DOHH2 (cell line): ENCODE data around the gene DUOX1.

Experiments used
- EZH2phosphoT487 ChIP-seq: fragments of 200-600 bp; sonication (generic); IDR thresholded peaks from 2 replicates; pipeline ENCODE4 v1.6.1; 2017; ENCODE audit warnings: borderline replicate concordance, mild to moderate bottlenecking, antibody characterized with exemption, low read length, moderate library complexity, mixed read lengths
- TF ChIP-seq, protein P1 (sequence below): fragments of 200-600 bp; sonication (generic); IDR thresholded peaks from one replicate; pipeline ENCODE4 v1.5.1; 2014; ENCODE audit warnings: antibody characterized with exemption, mild to moderate bottlenecking, low read depth, low read length; ENCODE audit not compliant: poor library complexity, severe bottlenecking

DNA sequence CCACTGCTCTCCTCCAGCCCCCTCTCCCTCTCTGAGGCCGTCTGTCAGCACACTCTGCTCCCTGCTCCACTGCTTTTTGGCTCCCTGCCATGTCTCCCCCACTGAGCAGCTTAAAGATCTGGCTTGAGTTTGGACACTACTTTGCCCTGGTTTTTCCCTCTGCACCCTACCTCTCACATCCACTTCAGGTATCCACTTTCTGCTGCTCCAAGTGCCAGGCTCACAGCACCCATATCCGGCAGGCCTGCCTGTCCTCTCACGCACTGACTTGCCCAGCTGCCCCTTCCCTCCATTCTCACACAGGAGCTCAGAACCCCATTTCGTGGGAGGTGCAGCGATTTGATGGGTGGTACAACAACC, 3.7 kb downstream of the DUOX1 start:
- TF ChIP-seq, protein P1, sequence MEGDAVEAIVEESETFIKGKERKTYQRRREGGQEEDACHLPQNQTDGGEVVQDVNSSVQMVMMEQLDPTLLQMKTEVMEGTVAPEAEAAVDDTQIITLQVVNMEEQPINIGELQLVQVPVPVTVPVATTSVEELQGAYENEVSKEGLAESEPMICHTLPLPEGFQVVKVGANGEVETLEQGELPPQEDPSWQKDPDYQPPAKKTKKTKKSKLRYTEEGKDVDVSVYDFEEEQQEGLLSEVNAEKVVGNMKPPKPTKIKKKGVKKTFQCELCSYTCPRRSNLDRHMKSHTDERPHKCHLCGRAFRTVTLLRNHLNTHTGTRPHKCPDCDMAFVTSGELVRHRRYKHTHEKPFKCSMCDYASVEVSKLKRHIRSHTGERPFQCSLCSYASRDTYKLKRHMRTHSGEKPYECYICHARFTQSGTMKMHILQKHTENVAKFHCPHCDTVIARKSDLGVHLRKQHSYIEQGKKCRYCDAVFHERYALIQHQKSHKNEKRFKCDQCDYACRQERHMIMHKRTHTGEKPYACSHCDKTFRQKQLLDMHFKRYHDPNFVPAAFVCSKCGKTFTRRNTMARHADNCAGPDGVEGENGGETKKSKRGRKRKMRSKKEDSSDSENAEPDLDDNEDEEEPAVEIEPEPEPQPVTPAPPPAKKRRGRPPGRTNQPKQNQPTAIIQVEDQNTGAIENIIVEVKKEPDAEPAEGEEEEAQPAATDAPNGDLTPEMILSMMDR, result no peak
- TF ChIP-seq EZH2phosphoT487, result no peak
